ENCODE results near the gene ODC1.
A peak's percentile ranks its signal among the peaks of the same experiment; 100 is the strongest.

The ODC1 gene

GRCh38 chr2:10447895-10448575 is at the start of gene ODC1:
TSS of gene ODC1 (minus strand) at chr2:10448327. CDS start at chr2:10445032, 3,295 bp downstream.
- DNase-seq (ENCODE audit: low spot score): peak; percentile 99
- in situ Hi-C loops (cut with MboI; ENCODE audit: low pct_unique_long_range_greater_than_20kb, low sequenced_read_pairs, unreplicated experiment): no loop called here
- no peak for TF ChIP-seq CTCF (IDR thresholded peaks at IDR 0.05; ENCODE audit: extremely low read depth, insufficient read depth, missing control alignments)

GRCh38 chr2:10497797-10498251 is 49.7 kb upstream of the ODC1 start:
- TF ChIP-seq CTCF (IDR thresholded peaks at IDR 0.05; ENCODE audit: extremely low read depth, insufficient read depth, missing control alignments): no peak
- no peak for DNase-seq (ENCODE audit: low spot score)
- in situ Hi-C loops (cut with MboI; ENCODE audit: low pct_unique_long_range_greater_than_20kb, low sequenced_read_pairs, unreplicated experiment): no loop called here

- TF ChIP-seq CTCF (IDR thresholded peaks at IDR 0.05; ENCODE audit: extremely low read depth, insufficient read depth, missing control alignments): no peak
- in situ Hi-C loops (cut with MboI; ENCODE audit: low pct_unique_long_range_greater_than_20kb, low sequenced_read_pairs, unreplicated experiment): no loop called here
These were observed 47.8 kb upstream of the ODC1 start for GRCh38 chr2:10495988-10496313.

GRCh38 chr2:10495311-10495987 is 47.3 kb upstream of the ODC1 start:
- in situ Hi-C loops (cut with MboI; ENCODE audit: low pct_unique_long_range_greater_than_20kb, low sequenced_read_pairs, unreplicated experiment): no loop called here
- no peak for DNase-seq (ENCODE audit: low spot score)
- no peak for TF ChIP-seq CTCF (IDR thresholded peaks at IDR 0.05; ENCODE audit: extremely low read depth, insufficient read depth, missing control alignments)

More at GRCh38 chr2:10495988-10496313, 47.8 kb upstream of the ODC1 start:
- DNase-seq (ENCODE audit: low spot score): no peak

GRCh38 chr2:10494351-10495066 is 46.4 kb upstream of the ODC1 start:
- TF ChIP-seq CTCF (IDR thresholded peaks at IDR 0.05; ENCODE audit: extremely low read depth, insufficient read depth, missing control alignments): no peak
- DNase-seq (ENCODE audit: low spot score): no peak
- in situ Hi-C loops (cut with MboI; ENCODE audit: low pct_unique_long_range_greater_than_20kb, low sequenced_read_pairs, unreplicated experiment): no loop called here

GRCh38 chr2:10493634-10494281 is 45.6 kb upstream of the ODC1 start:
- in situ Hi-C loops (cut with MboI; ENCODE audit: low pct_unique_long_range_greater_than_20kb, low sequenced_read_pairs, unreplicated experiment): no loop called here
- TF ChIP-seq CTCF (IDR thresholded peaks at IDR 0.05; ENCODE audit: extremely low read depth, insufficient read depth, missing control alignments): no peak
- peak; percentile 80 for DNase-seq (ENCODE audit: low spot score)
